Measurements from ENCODE around the gene NR2F1-AS1.

Gene NR2F1-AS1

DNA sequence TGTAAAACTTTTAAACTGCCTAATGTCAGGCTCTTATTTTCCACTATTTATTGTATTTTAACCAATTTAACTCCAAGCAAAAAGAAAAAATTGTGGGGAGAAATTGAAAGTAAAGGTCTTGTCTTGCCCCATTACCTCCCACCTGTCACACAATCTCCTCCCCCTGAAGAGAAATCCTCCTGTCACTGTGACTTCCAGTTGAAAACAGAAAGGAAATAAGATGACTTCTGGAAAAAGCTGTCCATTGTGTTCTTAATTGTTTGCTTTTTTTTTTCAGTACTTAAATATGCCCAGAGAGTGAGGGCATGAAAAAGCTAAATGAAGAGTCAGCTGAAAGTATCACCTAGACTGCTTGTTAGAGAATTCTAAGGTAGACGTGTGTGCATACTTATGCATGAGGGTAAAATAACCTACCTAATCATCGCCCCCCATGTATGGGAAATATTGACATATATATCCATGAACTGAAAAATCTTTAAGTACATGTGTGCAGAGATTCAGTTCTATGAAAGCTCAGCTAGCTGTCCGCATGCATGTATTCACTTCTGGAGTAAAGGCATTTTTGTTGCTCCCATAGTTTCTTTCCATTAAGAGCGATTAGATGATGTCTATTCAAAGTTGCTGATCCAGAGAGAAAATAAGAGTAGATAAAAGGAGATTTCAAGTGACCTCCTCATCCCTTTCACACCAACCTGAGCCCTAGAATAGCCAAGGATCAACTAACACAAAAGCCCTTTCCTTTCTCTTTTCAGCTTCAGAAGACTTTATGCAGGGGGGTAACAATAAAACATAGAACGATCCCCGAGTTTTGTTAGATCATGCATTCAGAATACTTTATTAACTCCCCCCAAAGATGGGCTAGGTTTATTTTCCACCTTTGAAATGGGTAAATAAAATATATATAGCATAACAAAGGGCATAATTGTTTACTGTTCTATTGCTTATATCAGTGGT is 5.3 kb downstream of the NR2F1-AS1 start:
- no peak for TF ChIP-seq CSRNP3 (CRISPR knock-in tag; IDR thresholded peaks at IDR 0.05)
- TF ChIP-seq GLIS3 (CRISPR knock-in tag; IDR thresholded peaks at IDR 0.05) = no peak
- no peak for TF ChIP-seq ARNTL (CRISPR knock-in tag; IDR thresholded peaks at IDR 0.05; ENCODE audit: borderline replicate concordance, low read depth)
- TF ChIP-seq PPARA (CRISPR knock-in tag; IDR thresholded peaks at IDR 0.05; ENCODE audit: borderline replicate concordance) = no peak
- no peak for TF ChIP-seq TCF4 (CRISPR knock-in tag; IDR thresholded peaks at IDR 0.05; ENCODE audit: borderline replicate concordance)
- TF ChIP-seq ZC3H10 (CRISPR knock-in tag; IDR thresholded peaks at IDR 0.05) = no peak
- no peak for TF ChIP-seq ZFP30 (CRISPR knock-in tag; IDR thresholded peaks at IDR 0.05)
- TF ChIP-seq TSHZ2 (CRISPR knock-in tag; IDR thresholded peaks at IDR 0.05) = no peak
- no peak for ATAC-seq

GRCh38 chr5:93574491-93575305 is 6.3 kb downstream of the NR2F1-AS1 start:
- ATAC-seq = no peak
- TF ChIP-seq ZFP3 (CRISPR knock-in tag; IDR thresholded peaks at IDR 0.05) = no peak

DNA sequence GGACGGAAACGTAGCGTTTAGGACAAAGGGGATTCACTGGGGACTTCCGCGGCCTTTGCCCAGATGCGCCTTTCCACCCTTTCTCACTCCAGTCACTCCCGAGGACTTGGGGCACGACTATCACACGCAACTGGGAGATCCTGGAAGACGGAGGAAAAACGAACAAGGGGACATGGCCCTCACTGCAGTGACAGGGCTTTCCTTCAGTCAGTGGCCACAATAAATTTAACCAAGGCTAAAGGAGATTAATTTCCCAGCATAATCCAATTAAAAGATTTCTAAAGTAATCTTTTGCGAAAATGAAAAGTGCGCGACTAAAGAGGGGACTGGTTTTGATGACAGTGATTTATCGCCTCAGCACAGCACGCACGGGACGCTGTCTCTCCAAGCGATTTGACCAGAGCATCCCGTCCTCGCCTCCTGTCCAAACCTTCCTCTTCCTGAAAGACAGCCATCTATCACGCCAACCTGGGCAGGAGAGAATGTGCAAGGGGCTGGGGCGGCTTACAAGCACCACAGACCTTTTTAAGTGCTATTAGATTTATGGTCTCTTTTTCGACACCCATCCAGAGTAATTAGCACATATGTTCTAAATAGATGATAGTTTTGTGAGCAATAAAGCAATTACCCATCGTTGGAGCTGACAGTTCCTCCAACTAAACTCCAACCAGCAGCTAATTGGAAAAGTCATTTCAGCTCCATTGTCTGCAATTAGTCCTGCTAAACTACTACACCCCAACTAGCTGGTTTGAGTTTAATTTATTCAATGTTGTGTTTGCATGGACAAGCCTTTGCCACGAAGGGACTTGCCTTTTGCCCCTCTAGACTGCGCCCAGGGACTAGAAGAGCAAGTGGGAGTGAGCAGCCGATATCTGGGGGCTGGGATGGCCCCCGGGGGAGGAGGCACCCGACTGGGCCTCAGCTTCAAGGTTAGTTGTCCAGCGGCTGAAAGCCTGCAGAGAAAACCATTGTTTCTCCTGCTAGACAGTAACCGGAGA is 7.4 kb downstream of the NR2F1-AS1 start:
- ATAC-seq = no peak
- TF ChIP-seq TCF4 (CRISPR knock-in tag; IDR thresholded peaks at IDR 0.05; ENCODE audit: borderline replicate concordance) = no peak

DNA sequence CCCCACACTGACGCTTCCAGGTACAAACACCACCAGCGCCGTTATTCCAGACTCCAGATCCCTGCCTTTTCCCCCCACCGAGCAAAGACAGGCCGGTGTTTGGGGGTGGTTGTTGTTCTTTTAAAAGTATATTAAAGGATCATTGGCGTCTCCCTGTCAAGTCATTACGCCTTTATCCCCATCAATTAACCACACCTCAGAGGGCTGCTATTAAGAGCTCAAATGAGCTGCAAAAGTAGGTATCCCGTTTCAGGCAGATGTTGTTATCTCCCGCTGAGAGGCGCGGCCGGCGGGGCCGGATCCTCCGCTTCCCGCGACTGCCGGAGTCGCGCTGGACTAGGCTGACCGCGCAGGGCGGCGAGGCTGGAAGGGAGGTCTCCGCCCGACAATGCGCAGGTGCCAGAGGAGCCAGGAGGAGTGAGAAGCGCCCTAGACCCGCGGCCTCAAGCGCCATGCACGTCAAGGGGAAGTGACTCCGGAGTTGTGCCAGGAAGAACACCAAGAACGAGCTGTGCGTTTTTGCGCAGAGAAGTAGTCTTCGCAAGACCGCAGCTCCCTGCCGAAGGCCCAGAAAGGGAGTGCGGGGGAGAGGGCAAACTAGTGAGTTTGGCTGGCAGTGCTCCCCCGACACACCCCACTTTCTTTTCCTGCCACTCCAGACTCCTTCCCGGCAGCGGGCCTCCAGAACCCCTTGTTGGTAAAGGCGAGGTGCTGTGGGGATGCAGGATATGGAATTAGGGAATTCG is 8.2 kb downstream of the NR2F1-AS1 start:
- TF ChIP-seq ARNTL (CRISPR knock-in tag; IDR thresholded peaks at IDR 0.05; ENCODE audit: borderline replicate concordance, low read depth) (no peak), ESRRG (CRISPR knock-in tag; IDR thresholded peaks at IDR 0.05) (no peak)
- no peak for ATAC-seq

DNA sequence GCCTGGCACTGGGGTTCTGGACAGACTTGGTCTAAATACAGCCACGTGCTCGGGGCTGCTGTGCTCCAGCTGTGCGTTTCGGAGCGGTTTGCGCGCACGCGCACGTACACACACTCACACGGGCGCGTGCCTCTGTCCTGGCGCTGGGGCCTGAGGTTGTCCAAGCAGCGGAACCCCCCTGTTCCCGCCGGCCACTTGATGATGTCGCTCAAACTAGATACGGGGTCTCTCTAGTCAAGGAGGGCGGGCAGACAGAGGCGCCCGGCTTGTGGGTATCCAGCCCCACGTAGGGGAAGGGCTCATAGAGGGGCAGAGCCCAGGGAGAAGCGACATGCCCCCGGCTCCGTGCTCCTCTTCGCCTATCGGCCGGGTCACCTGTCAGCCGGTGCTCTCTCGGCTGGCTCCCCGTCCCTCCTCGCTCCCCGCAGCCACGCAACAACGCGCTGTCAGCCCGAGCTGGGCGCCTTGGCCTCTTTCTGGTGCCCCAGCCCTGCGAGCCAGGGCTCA is 8.9 kb downstream of the NR2F1-AS1 start:
- TF ChIP-seq RARB (CRISPR knock-in tag; IDR thresholded peaks at IDR 0.05) (no peak), BACH2 (CRISPR knock-in tag; IDR thresholded peaks at IDR 0.05; ENCODE audit: borderline replicate concordance) (no peak), PPARA (CRISPR knock-in tag; IDR thresholded peaks at IDR 0.05; ENCODE audit: borderline replicate concordance) (no peak), ZFP30 (CRISPR knock-in tag; IDR thresholded peaks at IDR 0.05) (no peak), SNAI2 (CRISPR knock-in tag; IDR thresholded peaks at IDR 0.05) (no peak), TSHZ2 (CRISPR knock-in tag; IDR thresholded peaks at IDR 0.05) (no peak), ZFP3 (CRISPR knock-in tag; IDR thresholded peaks at IDR 0.05) (no peak), OSR1 (CRISPR knock-in tag; IDR thresholded peaks at IDR 0.05) (no peak), TOX (CRISPR knock-in tag; IDR thresholded peaks at IDR 0.05; ENCODE audit: borderline replicate concordance) (no peak), ISL1 (CRISPR knock-in tag; IDR thresholded peaks at IDR 0.05) (no peak), PATZ1 (CRISPR knock-in tag; IDR thresholded peaks at IDR 0.05; ENCODE audit: borderline replicate concordance) (no peak), ESRRG (CRISPR knock-in tag; IDR thresholded peaks at IDR 0.05) (no peak)
- TF ChIP-seq, protein P1, sequence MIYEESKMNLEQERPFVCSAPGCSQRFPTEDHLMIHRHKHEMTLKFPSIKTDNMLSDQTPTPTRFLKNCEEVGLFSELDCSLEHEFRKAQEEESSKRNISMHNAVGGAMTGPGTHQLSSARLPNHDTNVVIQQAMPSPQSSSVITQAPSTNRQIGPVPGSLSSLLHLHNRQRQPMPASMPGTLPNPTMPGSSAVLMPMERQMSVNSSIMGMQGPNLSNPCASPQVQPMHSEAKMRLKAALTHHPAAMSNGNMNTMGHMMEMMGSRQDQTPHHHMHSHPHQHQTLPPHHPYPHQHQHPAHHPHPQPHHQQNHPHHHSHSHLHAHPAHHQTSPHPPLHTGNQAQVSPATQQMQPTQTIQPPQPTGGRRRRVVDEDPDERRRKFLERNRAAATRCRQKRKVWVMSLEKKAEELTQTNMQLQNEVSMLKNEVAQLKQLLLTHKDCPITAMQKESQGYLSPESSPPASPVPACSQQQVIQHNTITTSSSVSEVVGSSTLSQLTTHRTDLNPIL (CRISPR knock-in tag; IDR thresholded peaks at IDR 0.05; ENCODE audit: low read depth) = no peak
- ATAC-seq = no peak
